Myocyte (in vitro differentiated cells): ENCODE results near the gene GIGYF2. TPM values are rescaled to one million over a fixed set of nuclear protein-coding genes. Genes with fewer than 3 reads are reported as not detected.
A peak's percentile ranks its signal among the peaks of the same experiment; 100 is the strongest.
"Not testable (repeated sequence)": the region's sequence is repeated elsewhere in the genome, so short reads cannot be mapped to it uniquely, and the experiment has no call there.

ENCODE experiments used
- DNase-seq: peaks from one replicate; pipeline ENCODE4 v3.0.0-alpha.2; 2012; ENCODE audit warnings: low read depth
- total RNA-seq: library from RNA; depleted of rRNA; stranded (reverse); fragments of >200 nt; gene quantifications from 2 replicates; pipeline ENCODE4 v1.2.3, GENCODE V29; 2014

GIGYF2 gene
- total RNA-seq, 1 donor from 2014 or later = 67.8 TPM

- peak; percentile 39 for DNase-seq
Observed at GRCh38 chr2:232891621-232892071, 194.5 kb downstream of the GIGYF2 start.

- DNase-seq = no peak
Observed at GRCh38 chr2:232892221-232892620, 195.1 kb downstream of the GIGYF2 start.

- DNase-seq = no peak
Observed at GRCh38 chr2:232892843-232893242, 195.7 kb downstream of the GIGYF2 start.

GRCh38 chr2:232893834-232894233 lies 196.7 kb downstream of the GIGYF2 start:
- no peak for DNase-seq

- DNase-seq = no peak
Observed at GRCh38 chr2:232894251-232894650, 197.1 kb downstream of the GIGYF2 start.

- DNase-seq = no peak
Observed at GRCh38 chr2:232894746-232895145, 197.6 kb downstream of the GIGYF2 start.

GRCh38 chr2:232896111-232896510 lies 199.0 kb downstream of the GIGYF2 start:
- DNase-seq = no peak

GRCh38 chr2:232896720-232897597 lies 199.8 kb downstream of the GIGYF2 start:
- DNase-seq = no peak

- DNase-seq = no peak
Observed at GRCh38 chr2:232897598-232898408, 200.7 kb downstream of the GIGYF2 start.

- DNase-seq = no peak
Observed at GRCh38 chr2:232898592-232899543, 201.7 kb downstream of the GIGYF2 start.

- no peak for DNase-seq
Observed at GRCh38 chr2:232900811-232901735, 203.9 kb downstream of the GIGYF2 start.

- peak; percentile 79 for DNase-seq
Observed at GRCh38 chr2:232901736-232902578, 204.8 kb downstream of the GIGYF2 start.

- DNase-seq = no peak
Observed at GRCh38 chr2:232903989-232904388, 206.9 kb downstream of the GIGYF2 start.

- DNase-seq = not testable (repeated sequence)
Observed at GRCh38 chr2:232906867-232907717, 210.0 kb downstream of the GIGYF2 start.

- DNase-seq = not testable (repeated sequence)
Observed at GRCh38 chr2:232907718-232908085, 210.6 kb downstream of the GIGYF2 start.

GRCh38 chr2:232908695-232909094 lies 211.6 kb downstream of the GIGYF2 start:
- DNase-seq = no peak
